H9 (cell line): ENCODE results near the gene FXYD6. TPM values are rescaled to one million over a fixed set of nuclear protein-coding genes. Genes with fewer than 3 reads are reported as not detected.

ENCODE experiments used
- DNase-seq: peaks from one replicate; pipeline ENCODE4 v3.0.0-alpha.2; 2017
- H2AFZ ChIP-seq: one replicate; pipeline ENCODE4 v1.6.1; 2013; ENCODE audit warnings: mild to moderate bottlenecking, low read length, control low read depth, moderate library complexity
- H2AK5ac ChIP-seq: 2 replicates; pipeline ENCODE4 v1.6.1; 2013; ENCODE audit warnings: low read length, control low read depth, mixed read lengths; ENCODE audit not compliant: insufficient read length
- H2BK120ac ChIP-seq: one replicate; pipeline ENCODE4 v1.6.1; 2013; ENCODE audit warnings: low read depth, mild to moderate bottlenecking, low read length, control low read depth, inconsistent platforms; ENCODE audit not compliant: poor library complexity, severe bottlenecking
- H2BK12ac ChIP-seq: 2 replicates; pipeline ENCODE4 v1.6.1; 2013; ENCODE audit warnings: low read length, control low read depth, mixed read lengths, low read depth; ENCODE audit not compliant: insufficient read length
- H2BK15ac ChIP-seq: 2 replicates; pipeline ENCODE4 v1.6.1; 2013; ENCODE audit warnings: low read depth, low read length, control low read depth
- H2BK20ac ChIP-seq: one replicate; pipeline ENCODE4 v1.6.1; 2013; ENCODE audit warnings: low read depth, mild to moderate bottlenecking, low read length, control low read depth, inconsistent platforms; ENCODE audit not compliant: poor library complexity, severe bottlenecking
- H2BK5ac ChIP-seq: 2 replicates; pipeline ENCODE4 v1.6.1; 2013; ENCODE audit warnings: low read length, control low read depth, mixed read lengths; ENCODE audit not compliant: insufficient read length
- H3K14ac ChIP-seq: 2 replicates; pipeline ENCODE4 v1.6.1; 2013; ENCODE audit warnings: low read length, control low read depth; ENCODE audit not compliant: insufficient read depth
- H3K18ac ChIP-seq: 2 replicates; pipeline ENCODE4 v1.6.1; 2013; ENCODE audit warnings: low read depth, mild to moderate bottlenecking, mixed read lengths, low read length, control low read depth; ENCODE audit not compliant: insufficient read length
- H3K23ac ChIP-seq: 2 replicates; pipeline ENCODE4 v1.6.1; 2013; ENCODE audit warnings: low read length, control low read depth, mixed read lengths, low read depth; ENCODE audit not compliant: insufficient read length
- H3K23me2 ChIP-seq: 2 replicates; pipeline ENCODE4 v1.6.1; 2013; ENCODE audit warnings: low read depth, mild to moderate bottlenecking, mixed read lengths, low read length, control low read depth; ENCODE audit not compliant: insufficient read length, poor library complexity, severe bottlenecking
- H3K27ac ChIP-seq: 2 replicates; pipeline ENCODE4 v1.5.1; 2013; ENCODE audit warnings: low read length, control low read depth, mixed read lengths, low read depth; ENCODE audit not compliant: insufficient read length
- H3K27me3 ChIP-seq: 2 replicates; pipeline ENCODE4 v1.6.1; 2013; ENCODE audit warnings: low read length, control low read depth, inconsistent platforms; ENCODE audit not compliant: insufficient read depth
- H3K4ac ChIP-seq: 2 replicates; pipeline ENCODE4 v1.6.1; 2013; ENCODE audit warnings: low read depth, mild to moderate bottlenecking, control low read depth, inconsistent platforms, low read length, moderate library complexity
- H3K4me1 ChIP-seq: 2 replicates; pipeline ENCODE4 v1.6.1; 2013; ENCODE audit warnings: low read length, control low read depth, inconsistent platforms; ENCODE audit not compliant: insufficient read depth
- H3K4me2 ChIP-seq: 2 replicates; pipeline ENCODE4 v1.6.1; 2013; ENCODE audit warnings: low read length, control low read depth, mixed read lengths; ENCODE audit not compliant: insufficient read length, insufficient read depth
- H3K56ac ChIP-seq: 2 replicates; pipeline ENCODE4 v1.6.1; 2013; ENCODE audit warnings: low read depth, mild to moderate bottlenecking, mixed read lengths, low read length, control low read depth; ENCODE audit not compliant: insufficient read length
- H3K79me1 ChIP-seq: 2 replicates; pipeline ENCODE4 v1.6.1; 2013; ENCODE audit warnings: low read depth, mild to moderate bottlenecking, moderate library complexity, low read length, control low read depth, inconsistent platforms; ENCODE audit not compliant: insufficient read depth, poor library complexity, severe bottlenecking
- H3K79me2 ChIP-seq: 2 replicates; pipeline ENCODE4 v1.6.1; 2013; ENCODE audit warnings: low read length, control low read depth, inconsistent platforms; ENCODE audit not compliant: insufficient read depth
- H3K9ac ChIP-seq: 2 replicates; pipeline ENCODE4 v1.6.1; 2013; ENCODE audit warnings: low read length, control low read depth, mixed read lengths; ENCODE audit not compliant: insufficient read length; ENCODE audit errors: extremely low read depth
- H3K9me3 ChIP-seq: one replicate; pipeline ENCODE4 v1.6.1; 2013; ENCODE audit warnings: low read depth, low read length, inconsistent platforms; ENCODE audit not compliant: control insufficient read depth
- H3T11ph ChIP-seq: one replicate; pipeline ENCODE4 v1.6.1; 2013; ENCODE audit warnings: mild to moderate bottlenecking, low read length, control low read depth, inconsistent platforms
- H4K20me1 ChIP-seq: one replicate; pipeline ENCODE4 v1.6.1; 2013; ENCODE audit not compliant: control insufficient read depth, insufficient read length, insufficient read depth
- H4K5ac ChIP-seq: 2 replicates; pipeline ENCODE4 v1.6.1; 2013; ENCODE audit warnings: low read depth, mild to moderate bottlenecking, mixed read lengths, low read length, control low read depth; ENCODE audit not compliant: insufficient read length
- H4K8ac ChIP-seq: replicated peaks from 2 replicates; pipeline ENCODE4 v1.6.1; 2013; ENCODE audit warnings: low read length, control low read depth, mixed read lengths, low read depth; ENCODE audit not compliant: insufficient read length
- H4K91ac ChIP-seq: 2 replicates; pipeline ENCODE4 v1.6.1; 2013; ENCODE audit warnings: low read depth, mild to moderate bottlenecking, moderate library complexity, mixed read lengths, low read length, control low read depth; ENCODE audit not compliant: insufficient read length
- H3K27ac Mint-ChIP-seq, 3 experiments: 2 replicates in 2 of 3; 3 replicates in 1 of 3; pipeline ENCODE4 v1.8.0; 2020 to 2021; ENCODE audit warnings: mixed read lengths in 3 of 3, mild to moderate bottlenecking in 1 of 3, moderate library complexity in 1 of 3
- H3K27me3 Mint-ChIP-seq: 2 replicates; pipeline ENCODE4 v1.8.0; 2021; ENCODE audit warnings: low read depth, mild to moderate bottlenecking, moderate library complexity, mixed read lengths
- H3K36me3 Mint-ChIP-seq, 3 experiments: 2 replicates in 2 of 3; 3 replicates in 1 of 3; pipeline ENCODE4 v1.8.0; 2020 to 2021; ENCODE audit warnings: low read depth in 3 of 3, mixed read lengths in 3 of 3; ENCODE audit not compliant: insufficient read depth in 1 of 3
- H3K4me1 Mint-ChIP-seq, 2 experiments: 2 replicates each; pipeline ENCODE4 v1.8.0; 2020; ENCODE audit warnings: mixed read lengths in 2 of 2
- H3K4me3 Mint-ChIP-seq, 2 experiments: 2 replicates in 1 of 2; 3 replicates in 1 of 2; pipeline ENCODE4 v1.8.0; 2020 to 2021; ENCODE audit warnings: mild to moderate bottlenecking in 2 of 2, mixed read lengths in 2 of 2, moderate library complexity in 1 of 2
- H3K9me3 Mint-ChIP-seq, 2 experiments: 2 replicates in 1 of 2; 3 replicates in 1 of 2; pipeline ENCODE4 v1.8.0; 2020; ENCODE audit warnings: mild to moderate bottlenecking in 2 of 2, mixed read lengths in 2 of 2, moderate library complexity in 1 of 2
- CTCF ChIP-seq: fragments of 200-600 bp; sonication (generic); conservative IDR thresholded peaks from 3 replicates; pipeline ENCODE4 v1.8.0; 2021; ENCODE audit warnings: antibody characterized with exemption, mild to moderate bottlenecking
- WGBS: extraction: QIAGEN DNeasy Blood & Tissue Kit; methylation state at CpG from one replicate; pipeline ENCODE4 v1.1.7; 2013; ENCODE audit warnings: missing lambda C conversion rate, low lambda C conversion rate, mixed read lengths; ENCODE audit not compliant: insufficient read length; ENCODE audit errors: extremely low coverage; 5-methylcytosine and 5-hydroxymethylcytosine counted together
- total RNA-seq: library from RNA; stranded (reverse); gene quantifications from 2 replicates; pipeline ENCODE4 v1.2.1, GENCODE V29; 2021

FXYD6 gene
- total RNA-seq, 1 experiment from 2014 or later, result 18.3 TPM

DNA sequence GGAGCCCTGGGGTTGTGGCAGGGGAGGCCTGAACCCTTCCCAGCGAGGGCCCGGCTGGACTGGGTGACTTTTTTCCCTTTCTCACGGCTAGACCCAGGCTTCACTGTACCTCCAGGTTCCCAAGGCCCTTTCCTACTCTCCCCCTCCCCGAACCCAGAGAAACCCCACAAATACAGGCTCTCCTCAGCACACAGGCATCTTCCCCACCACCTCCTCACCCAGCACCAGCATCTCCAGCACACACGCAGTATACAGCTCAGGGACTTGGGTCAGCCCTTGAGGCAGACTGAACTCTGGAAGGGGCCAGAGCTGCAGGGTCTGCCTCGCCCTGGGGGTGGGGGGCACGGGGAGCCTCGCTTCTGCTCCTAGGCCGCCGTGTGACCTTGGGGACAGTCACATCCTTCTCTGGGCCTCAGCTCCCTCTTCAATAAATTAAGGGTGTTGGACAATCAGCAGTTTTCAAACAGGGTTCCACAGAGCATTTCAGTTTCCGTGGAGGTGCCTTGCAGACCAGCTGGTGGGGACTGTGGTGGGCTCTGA, 48.2 kb upstream of the FXYD6 start:
- Histone ChIP-seq H3K14ac (no peak overlapping the region; the same call in 1 of the 2 replicates), H2BK120ac (no peak overlapping the region), H3K27ac (no peak overlapping the region), H2BK12ac (no peak overlapping the region), H3K4me2 (no peak overlapping the region), H4K91ac (no peak overlapping the region), H2BK5ac (no peak overlapping the region), H3K9me3 (no peaks in the 10 kb centered on the region), H3T11ph (no peak overlapping the region), H3K79me2 (no peaks in the 10 kb centered on the region), H3K79me1 (no peaks in the 10 kb centered on the region), H3K9ac (no peak overlapping the region), H3K4ac (no peak overlapping the region), H3K4me1 (peaks cover 4% of the 10 kb centered on the region; the same call in 1 of the 2 replicates), H2AK5ac (no peak overlapping the region), H4K5ac (no peak overlapping the region), H4K8ac (no peak overlapping the region), H2BK15ac (no peak overlapping the region; the same call in 1 of the 2 replicates), H3K18ac (peak overlapping the region; percentile 11), H3K27me3 (no peaks in the 10 kb centered on the region), H2AFZ (no peak overlapping the region), H3K23ac (no peak overlapping the region), H3K23me2 (no peaks in the 10 kb centered on the region), H4K20me1 (no peaks in the 10 kb centered on the region), H2BK20ac (no peak overlapping the region), H3K56ac (no peak overlapping the region)
- no peak for DNase-seq
- Mint-ChIP-seq H3K4me1 (peaks cover 15 to 16% of the 10 kb centered on the region in 2 experiments), H3K27me3 (peaks cover 14% of the 10 kb centered on the region), H3K36me3 (no peaks in the 10 kb centered on the region), H3K27ac (no peak overlapping the region; a peak in 1 of 7 replicates), H3K9me3 (no peaks in the 10 kb centered on the region), H3K4me3 (no peak overlapping the region)
- TF ChIP-seq CTCF, result no peak
- no CpG with 5 or more reads among the region's 11 CpGs for WGBS
